ENCODE measurements around the gene BTBD7.

Gene BTBD7

GRCh38 chr14:93201155-93201704 lies 131.6 kb downstream of the BTBD7 start:
- Histone ChIP-seq H3K27ac (ENCODE audit: low read depth, low read length) (no peak overlapping the region), H3K4me2 (ENCODE audit: low read depth, low read length, poor library complexity, severe bottlenecking) (no peak overlapping the region), H2AFZ (ENCODE audit: low read depth, low read length, severe bottlenecking) (no peak overlapping the region), H3K4me3 (ENCODE audit: insufficient read depth, low read length, poor library complexity, severe bottlenecking) (no peak overlapping the region), H4K20me1 (ENCODE audit: low read depth, low read length) (peaks cover 23% of the 10 kb centered on the region; the same call in 1 of the 2 replicates), H3K36me3 (ENCODE audit: low read length) (peaks cover 31% of the 10 kb centered on the region; the same call in 1 of the 2 replicates), H3K9ac (ENCODE audit: low read length) (no peak overlapping the region), H3K27me3 (ENCODE audit: low read length) (no peaks in the 10 kb centered on the region), H3K9me3 (ENCODE audit: insufficient read depth, low read length) (no peaks in the 10 kb centered on the region), H3K9me2 (replicated peaks; ENCODE audit: insufficient read depth, low read length) (no peaks in the 10 kb centered on the region), H3F3A (ENCODE audit: insufficient read depth) (peaks cover 32% of the 10 kb centered on the region), H3K79me2 (ENCODE audit: insufficient read depth, low read length) (peaks cover 57% of the 10 kb centered on the region)
- no peak for TF ChIP-seq CTCF (IDR thresholded peaks at IDR 0.05; ENCODE audit: insufficient read depth, low read length, poor library complexity, severe bottlenecking)
- no peak for TF ChIP-seq EZH2phosphoT487 (conservative IDR thresholded peaks at IDR 0.05; ENCODE audit: low read length)

GRCh38 chr14:93200553-93200952 lies 132.3 kb downstream of the BTBD7 start:
- Histone ChIP-seq H3K4me2 (ENCODE audit: low read depth, low read length, poor library complexity, severe bottlenecking) (no peak overlapping the region), H3K9ac (ENCODE audit: low read length) (no peak overlapping the region), H3K79me2 (ENCODE audit: insufficient read depth, low read length) (peaks cover 50% of the 10 kb centered on the region), H3K27ac (ENCODE audit: low read depth, low read length) (no peak overlapping the region), H3K9me2 (replicated peaks; ENCODE audit: insufficient read depth, low read length) (no peaks in the 10 kb centered on the region), H3F3A (ENCODE audit: insufficient read depth) (peaks cover 32% of the 10 kb centered on the region), H4K20me1 (ENCODE audit: low read depth, low read length) (peaks cover 23% of the 10 kb centered on the region; the same call in 1 of the 2 replicates), H3K4me3 (ENCODE audit: insufficient read depth, low read length, poor library complexity, severe bottlenecking) (no peak overlapping the region), H2AFZ (ENCODE audit: low read depth, low read length, severe bottlenecking) (no peak overlapping the region), H3K36me3 (ENCODE audit: low read length) (peaks cover 31% of the 10 kb centered on the region; the same call in 1 of the 2 replicates), H3K27me3 (ENCODE audit: low read length) (no peaks in the 10 kb centered on the region), H3K9me3 (ENCODE audit: insufficient read depth, low read length) (no peaks in the 10 kb centered on the region)
- TF ChIP-seq CTCF (IDR thresholded peaks at IDR 0.05; ENCODE audit: insufficient read depth, low read length, poor library complexity, severe bottlenecking) (no peak), EZH2phosphoT487 (conservative IDR thresholded peaks at IDR 0.05; ENCODE audit: low read length) (no peak)

GRCh38 chr14:93199031-93199430 lies 133.8 kb downstream of the BTBD7 start:
- Histone ChIP-seq H3K4me2 (ENCODE audit: low read depth, low read length, poor library complexity, severe bottlenecking) (no peak overlapping the region), H2AFZ (ENCODE audit: low read depth, low read length, severe bottlenecking) (no peak overlapping the region), H3K4me3 (ENCODE audit: insufficient read depth, low read length, poor library complexity, severe bottlenecking) (no peak overlapping the region), H3K9me2 (replicated peaks; ENCODE audit: insufficient read depth, low read length) (no peaks in the 10 kb centered on the region), H3K9me3 (ENCODE audit: insufficient read depth, low read length) (no peaks in the 10 kb centered on the region), H4K20me1 (ENCODE audit: low read depth, low read length) (peaks cover 12% of the 10 kb centered on the region; the same call in 1 of the 2 replicates), H3K9ac (ENCODE audit: low read length) (no peak overlapping the region), H3K36me3 (ENCODE audit: low read length) (peaks cover 28% of the 10 kb centered on the region; the same call in 1 of the 2 replicates), H3F3A (ENCODE audit: insufficient read depth) (peaks cover 27% of the 10 kb centered on the region), H3K27ac (ENCODE audit: low read depth, low read length) (no peak overlapping the region), H3K27me3 (ENCODE audit: low read length) (no peaks in the 10 kb centered on the region), H3K79me2 (ENCODE audit: insufficient read depth, low read length) (peaks cover 35% of the 10 kb centered on the region)
- TF ChIP-seq EZH2phosphoT487 (conservative IDR thresholded peaks at IDR 0.05; ENCODE audit: low read length) (no peak), CTCF (IDR thresholded peaks at IDR 0.05; ENCODE audit: insufficient read depth, low read length, poor library complexity, severe bottlenecking) (no peak)

Data from SU-DHL-6 (cell line).